H1 (cell line): ENCODE data around the gene CXCL5. TPM values are rescaled to one million over a fixed set of nuclear protein-coding genes. Genes with fewer than 3 reads are reported as not detected.

Source experiments
- CTCF ChIP-seq, 3 experiments: IDR thresholded peaks; 1 replicate in 2 of 3; 2 replicates in 1 of 3; pipeline versions ENCODE4 v1.5.1 to v1.6.1; 2011; ENCODE audit warnings: low read length in 3 of 3, mild to moderate bottlenecking in 3 of 3, inconsistent platforms in 2 of 3, low read depth in 1 of 3, moderate library complexity in 1 of 3; ENCODE audit not compliant: insufficient read depth in 1 of 3; ENCODE audit errors: control extremely low read depth in 1 of 3
- FOSL1 ChIP-seq: IDR thresholded peaks from 2 replicates; pipeline ENCODE4 v1.6.1; 2011; ENCODE audit warnings: mild to moderate bottlenecking, low read depth, low read length, moderate library complexity; ENCODE audit not compliant: insufficient read depth
- HDAC2 ChIP-seq, 2 experiments: fragments of 300-600 bp in 1 of 2; sonication (generic) in 1 of 2; IDR thresholded peaks; 2 replicates each; pipeline ENCODE4 v1.6.1; 2011 to 2012; ENCODE audit warnings: low read depth in 2 of 2, low read length in 2 of 2, mild to moderate bottlenecking in 2 of 2, moderate library complexity in 2 of 2, borderline replicate concordance in 1 of 2, inconsistent platforms in 1 of 2
- HDAC6 ChIP-seq: IDR thresholded peaks from one replicate; pipeline ENCODE4 v1.7.1; 2012; ENCODE audit warnings: low read depth, mild to moderate bottlenecking, inconsistent platforms, low read length, moderate library complexity
- MAX ChIP-seq: IDR thresholded peaks from 2 replicates; pipeline ENCODE4 v1.6.1; 2012; ENCODE audit warnings: inconsistent platforms
- RAD21 ChIP-seq, 2 experiments: IDR thresholded peaks in 1 of 2; conservative IDR thresholded peaks in 1 of 2; 2 replicates each; pipeline ENCODE4 v1.6.1; 2011; ENCODE audit warnings: low read depth in 2 of 2, low read length in 2 of 2, improper control_type of control experiment in 1 of 2, inconsistent platforms in 1 of 2, mild to moderate bottlenecking in 1 of 2, moderate library complexity in 1 of 2
- YY1 ChIP-seq: IDR thresholded peaks from 2 replicates; pipeline ENCODE4 v1.6.1; 2011; ENCODE audit warnings: low read depth, mild to moderate bottlenecking, low read length
- polyA plus RNA-seq, 7 experiments: library from polyadenylated mRNA; depleted of rRNA in 3 of 7; stranded (reverse) in 5 of 7; unstranded in 2 of 7; fragments of >200 nt in 5 of 7; fragments of 200-250 nt in 2 of 7; gene quantifications; 1 replicate in 5 of 7; 2 replicates in 1 of 7; 4 replicates in 1 of 7; pipeline versions ENCODE4 v1.2.1 to v1.2.3, GENCODE V29; 2011 to 2013; ENCODE audit warnings: missing spikeins in 2 of 7, mixed read lengths in 2 of 7
- total RNA-seq: library from RNA; stranded (reverse); fragmentation: NEBNext Ultra II Directional; extraction: Animal tissue kit (Norgen Biotek cat#: 25700); gene quantifications from 2 replicates; pipeline ENCODE4 v1.2.1, GENCODE V29; 2021
- TF ChIP-seq, protein P1 (sequence below): fragments of 300-600 bp; sonication (generic); IDR thresholded peaks from 2 replicates; pipeline ENCODE4 v1.7.1; 2012; ENCODE audit warnings: low read length, moderate library complexity, mild to moderate bottlenecking, inconsistent platforms; ENCODE audit not compliant: insufficient replicate concordance

CXCL5 gene
- total and polyA plus RNA-seq, 2 of the 8 experiments (the other 6 are each of a cell fraction or from before 2014, with no cell fraction given): 10.9 to 15.6 TPM

DNA sequence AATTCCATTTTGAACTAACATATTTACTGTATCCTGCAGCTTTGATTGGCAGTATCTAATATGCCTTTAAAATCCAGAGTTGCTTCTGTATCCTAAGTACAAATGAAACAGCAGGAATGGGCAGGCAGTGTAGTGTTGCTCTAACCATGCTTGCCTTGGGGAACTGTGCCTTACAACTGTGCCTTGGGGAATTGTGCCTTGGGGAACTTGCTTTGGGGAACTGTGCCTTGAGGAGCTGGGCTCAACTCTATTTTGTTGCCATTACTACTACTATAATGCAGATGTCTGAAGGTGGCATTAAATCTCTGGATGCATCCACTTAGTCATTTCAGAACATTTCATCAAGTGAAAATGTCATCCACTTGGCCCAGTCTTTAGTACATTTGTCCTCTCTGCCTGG, 33.1 kb upstream of the CXCL5 start (continued):
- TF ChIP-seq, protein P1, sequence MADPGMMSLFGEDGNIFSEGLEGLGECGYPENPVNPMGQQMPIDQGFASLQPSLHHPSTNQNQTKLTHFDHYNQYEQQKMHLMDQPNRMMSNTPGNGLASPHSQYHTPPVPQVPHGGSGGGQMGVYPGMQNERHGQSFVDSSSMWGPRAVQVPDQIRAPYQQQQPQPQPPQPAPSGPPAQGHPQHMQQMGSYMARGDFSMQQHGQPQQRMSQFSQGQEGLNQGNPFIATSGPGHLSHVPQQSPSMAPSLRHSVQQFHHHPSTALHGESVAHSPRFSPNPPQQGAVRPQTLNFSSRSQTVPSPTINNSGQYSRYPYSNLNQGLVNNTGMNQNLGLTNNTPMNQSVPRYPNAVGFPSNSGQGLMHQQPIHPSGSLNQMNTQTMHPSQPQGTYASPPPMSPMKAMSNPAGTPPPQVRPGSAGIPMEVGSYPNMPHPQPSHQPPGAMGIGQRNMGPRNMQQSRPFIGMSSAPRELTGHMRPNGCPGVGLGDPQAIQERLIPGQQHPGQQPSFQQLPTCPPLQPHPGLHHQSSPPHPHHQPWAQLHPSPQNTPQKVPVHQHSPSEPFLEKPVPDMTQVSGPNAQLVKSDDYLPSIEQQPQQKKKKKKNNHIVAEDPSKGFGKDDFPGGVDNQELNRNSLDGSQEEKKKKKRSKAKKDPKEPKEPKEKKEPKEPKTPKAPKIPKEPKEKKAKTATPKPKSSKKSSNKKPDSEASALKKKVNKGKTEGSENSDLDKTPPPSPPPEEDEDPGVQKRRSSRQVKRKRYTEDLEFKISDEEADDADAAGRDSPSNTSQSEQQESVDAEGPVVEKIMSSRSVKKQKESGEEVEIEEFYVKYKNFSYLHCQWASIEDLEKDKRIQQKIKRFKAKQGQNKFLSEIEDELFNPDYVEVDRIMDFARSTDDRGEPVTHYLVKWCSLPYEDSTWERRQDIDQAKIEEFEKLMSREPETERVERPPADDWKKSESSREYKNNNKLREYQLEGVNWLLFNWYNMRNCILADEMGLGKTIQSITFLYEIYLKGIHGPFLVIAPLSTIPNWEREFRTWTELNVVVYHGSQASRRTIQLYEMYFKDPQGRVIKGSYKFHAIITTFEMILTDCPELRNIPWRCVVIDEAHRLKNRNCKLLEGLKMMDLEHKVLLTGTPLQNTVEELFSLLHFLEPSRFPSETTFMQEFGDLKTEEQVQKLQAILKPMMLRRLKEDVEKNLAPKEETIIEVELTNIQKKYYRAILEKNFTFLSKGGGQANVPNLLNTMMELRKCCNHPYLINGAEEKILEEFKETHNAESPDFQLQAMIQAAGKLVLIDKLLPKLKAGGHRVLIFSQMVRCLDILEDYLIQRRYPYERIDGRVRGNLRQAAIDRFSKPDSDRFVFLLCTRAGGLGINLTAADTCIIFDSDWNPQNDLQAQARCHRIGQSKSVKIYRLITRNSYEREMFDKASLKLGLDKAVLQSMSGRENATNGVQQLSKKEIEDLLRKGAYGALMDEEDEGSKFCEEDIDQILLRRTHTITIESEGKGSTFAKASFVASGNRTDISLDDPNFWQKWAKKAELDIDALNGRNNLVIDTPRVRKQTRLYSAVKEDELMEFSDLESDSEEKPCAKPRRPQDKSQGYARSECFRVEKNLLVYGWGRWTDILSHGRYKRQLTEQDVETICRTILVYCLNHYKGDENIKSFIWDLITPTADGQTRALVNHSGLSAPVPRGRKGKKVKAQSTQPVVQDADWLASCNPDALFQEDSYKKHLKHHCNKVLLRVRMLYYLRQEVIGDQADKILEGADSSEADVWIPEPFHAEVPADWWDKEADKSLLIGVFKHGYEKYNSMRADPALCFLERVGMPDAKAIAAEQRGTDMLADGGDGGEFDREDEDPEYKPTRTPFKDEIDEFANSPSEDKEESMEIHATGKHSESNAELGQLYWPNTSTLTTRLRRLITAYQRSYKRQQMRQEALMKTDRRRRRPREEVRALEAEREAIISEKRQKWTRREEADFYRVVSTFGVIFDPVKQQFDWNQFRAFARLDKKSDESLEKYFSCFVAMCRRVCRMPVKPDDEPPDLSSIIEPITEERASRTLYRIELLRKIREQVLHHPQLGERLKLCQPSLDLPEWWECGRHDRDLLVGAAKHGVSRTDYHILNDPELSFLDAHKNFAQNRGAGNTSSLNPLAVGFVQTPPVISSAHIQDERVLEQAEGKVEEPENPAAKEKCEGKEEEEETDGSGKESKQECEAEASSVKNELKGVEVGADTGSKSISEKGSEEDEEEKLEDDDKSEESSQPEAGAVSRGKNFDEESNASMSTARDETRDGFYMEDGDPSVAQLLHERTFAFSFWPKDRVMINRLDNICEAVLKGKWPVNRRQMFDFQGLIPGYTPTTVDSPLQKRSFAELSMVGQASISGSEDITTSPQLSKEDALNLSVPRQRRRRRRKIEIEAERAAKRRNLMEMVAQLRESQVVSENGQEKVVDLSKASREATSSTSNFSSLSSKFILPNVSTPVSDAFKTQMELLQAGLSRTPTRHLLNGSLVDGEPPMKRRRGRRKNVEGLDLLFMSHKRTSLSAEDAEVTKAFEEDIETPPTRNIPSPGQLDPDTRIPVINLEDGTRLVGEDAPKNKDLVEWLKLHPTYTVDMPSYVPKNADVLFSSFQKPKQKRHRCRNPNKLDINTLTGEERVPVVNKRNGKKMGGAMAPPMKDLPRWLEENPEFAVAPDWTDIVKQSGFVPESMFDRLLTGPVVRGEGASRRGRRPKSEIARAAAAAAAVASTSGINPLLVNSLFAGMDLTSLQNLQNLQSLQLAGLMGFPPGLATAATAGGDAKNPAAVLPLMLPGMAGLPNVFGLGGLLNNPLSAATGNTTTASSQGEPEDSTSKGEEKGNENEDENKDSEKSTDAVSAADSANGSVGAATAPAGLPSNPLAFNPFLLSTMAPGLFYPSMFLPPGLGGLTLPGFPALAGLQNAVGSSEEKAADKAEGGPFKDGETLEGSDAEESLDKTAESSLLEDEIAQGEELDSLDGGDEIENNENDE: no peak
- TF ChIP-seq MAX (no peak), RAD21 (IDR thresholded peaks at IDR 0.05 in 1 of 2, conservative IDR thresholded peaks at IDR 0.05 in 1 of 2; ENCODE audit: low read depth in 2 of 2, low read length in 2 of 2) (no peak), FOSL1 (no peak), YY1 (no peak), CTCF (IDR thresholded peaks at IDR 0.05; ENCODE audit: control extremely low read depth in 1 of 3, insufficient read depth in 1 of 3, low read depth in 1 of 3, low read length in 3 of 3) (no peak), HDAC2 (IDR thresholded peaks at IDR 0.05; ENCODE audit: borderline replicate concordance in 1 of 2, low read depth in 2 of 2, low read length in 2 of 2) (no peak), HDAC6 (no peak)
